Measurements from ENCODE around the gene CFAP61.

GRCh38 chr20:20406306-20406705 is 354.0 kb downstream of the CFAP61 start:
- TF ChIP-seq ZNF331 (CRISPR knock-in tag; IDR thresholded peaks at IDR 0.05; ENCODE audit: low read depth), result no peak
- TF ChIP-seq POLR2AphosphoS5 (IDR thresholded peaks at IDR 0.05; ENCODE audit: low read depth), result no peak

Data from GM23338 (cell line).